Ramos (cell line): ENCODE measurements around the gene TIPIN.
"Not testable (repeated sequence)": the region's sequence is repeated elsewhere in the genome, so short reads cannot be mapped to it uniquely, and the experiment has no call there.

ENCODE experiments used
- in situ Hi-C: fragments of 300-500 bp; cut with MboI; formaldehyde crosslinking; loops from one replicate; pipeline ENCODE4 v1.14.3; 2022; ENCODE audit warnings: low sequenced_read_pairs; ENCODE audit not compliant: unreplicated experiment

Gene TIPIN, protein sequence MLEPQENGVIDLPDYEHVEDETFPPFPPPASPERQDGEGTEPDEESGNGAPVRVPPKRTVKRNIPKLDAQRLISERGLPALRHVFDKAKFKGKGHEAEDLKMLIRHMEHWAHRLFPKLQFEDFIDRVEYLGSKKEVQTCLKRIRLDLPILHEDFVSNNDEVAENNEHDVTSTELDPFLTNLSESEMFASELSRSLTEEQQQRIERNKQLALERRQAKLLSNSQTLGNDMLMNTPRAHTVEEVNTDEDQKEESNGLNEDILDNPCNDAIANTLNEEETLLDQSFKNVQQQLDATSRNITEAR

DNA sequence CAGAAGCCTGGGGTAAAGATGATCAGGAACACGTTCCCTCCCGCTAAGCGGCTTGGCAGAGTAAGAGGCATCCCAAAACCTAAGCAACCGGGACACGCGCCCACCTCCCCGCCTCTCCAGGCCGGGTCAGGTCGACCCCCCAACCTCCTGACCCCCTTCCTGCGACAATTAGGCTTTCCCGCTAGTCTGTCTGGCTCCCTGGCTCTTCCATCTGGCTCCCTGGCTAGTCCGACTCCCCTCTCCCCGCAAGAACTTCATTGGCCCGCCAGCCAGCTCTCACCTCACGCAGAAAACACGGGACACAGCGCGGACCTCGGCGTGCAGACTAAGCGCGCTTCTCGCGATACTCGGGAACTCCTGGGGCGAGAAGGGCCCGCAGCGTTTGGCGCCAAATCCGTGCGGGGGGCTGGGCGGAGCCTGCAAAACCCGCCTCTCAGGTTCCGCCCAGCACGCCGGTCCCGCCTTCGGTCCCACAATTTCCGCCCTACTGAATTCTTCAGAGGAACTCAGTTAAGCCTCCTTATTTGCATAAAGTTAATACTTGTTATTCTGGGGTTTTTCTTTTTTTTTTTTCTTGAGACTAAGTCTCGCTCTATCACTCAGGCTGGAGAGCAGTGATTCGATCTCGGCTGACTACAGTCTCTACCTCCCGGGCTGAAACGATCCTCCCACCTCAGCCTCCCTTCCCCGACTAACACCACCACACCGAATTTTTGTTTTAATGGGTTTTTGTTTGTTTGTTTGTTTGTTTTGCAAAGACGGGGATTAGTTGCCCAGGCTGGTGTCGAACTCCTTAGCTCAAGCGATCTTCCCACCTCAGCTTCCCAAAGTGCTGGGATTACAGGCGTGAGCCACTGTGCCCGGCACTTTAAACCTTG is at the start of gene TIPIN:
Gene TIPIN, minus strand, starts transcription at position 327 of the 878 bp plus-strand sequence. CDS start 3,738 bp downstream, outside the sequence.
- in situ Hi-C loops, result loop anchor here (10.0 kb wide), 1 partner anchor 138 kb away; the partner anchor contains the start of gene SNAPC5

DNA sequence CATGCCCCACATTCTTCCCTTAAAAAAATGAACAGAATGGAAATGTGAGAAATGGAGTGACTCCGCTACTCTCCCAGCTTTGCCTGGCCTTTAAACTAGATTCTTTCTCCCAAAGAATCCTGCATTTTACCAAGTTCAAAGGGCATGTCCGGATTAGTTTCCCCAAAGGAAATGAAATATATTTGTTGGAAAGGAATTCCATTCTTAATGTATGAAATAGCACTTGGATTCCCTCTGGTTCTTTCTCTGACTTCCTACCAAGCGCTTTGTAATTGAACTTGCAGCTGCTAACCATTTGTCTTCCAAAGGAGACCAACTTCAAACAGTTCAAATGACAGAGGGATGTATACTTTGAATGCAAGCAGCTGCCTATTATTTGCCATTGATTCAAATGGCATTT is 49.1 kb upstream of the TIPIN start:
- in situ Hi-C loops, result no loop called here

DNA sequence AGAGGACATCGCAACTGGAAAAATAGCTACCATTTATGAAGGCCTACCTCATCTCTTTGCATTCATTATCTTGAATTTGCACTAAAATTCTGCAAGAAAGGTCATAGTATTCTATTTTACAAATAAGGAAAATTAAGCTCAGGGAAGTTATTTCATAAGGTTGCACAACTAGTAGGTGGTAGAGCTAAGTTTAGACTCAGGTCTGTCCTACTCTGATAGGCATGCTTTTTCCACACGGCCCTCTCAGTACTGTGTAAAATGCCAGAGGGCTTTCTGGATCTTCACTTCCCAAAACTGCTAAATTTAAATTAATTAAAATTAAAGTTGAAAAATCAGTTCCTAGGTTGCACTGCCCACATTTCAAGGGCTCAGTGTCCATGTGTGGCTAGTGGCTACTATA is 48.5 kb upstream of the TIPIN start:
- in situ Hi-C loops, result no loop called here

DNA sequence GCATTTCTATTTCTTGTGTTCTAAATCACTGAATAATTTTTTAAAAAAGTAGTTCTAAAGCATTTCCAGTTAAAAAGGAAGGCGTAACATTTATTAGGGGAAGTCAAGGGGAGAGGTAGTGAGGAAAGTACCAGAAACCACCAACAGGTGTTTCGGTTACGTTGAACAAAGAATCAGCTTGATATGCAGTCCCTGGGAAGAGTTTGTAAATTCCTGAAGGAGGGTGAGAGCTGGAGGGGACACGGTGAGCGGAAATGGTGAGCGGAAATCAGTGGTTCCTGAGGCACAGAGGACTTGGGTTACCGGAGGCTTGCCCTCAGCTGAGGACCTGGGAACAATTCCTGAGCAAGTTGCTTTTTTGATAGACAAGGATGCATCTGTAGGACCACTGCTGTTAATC is 48.0 kb upstream of the TIPIN start:
- in situ Hi-C loops, result no loop called here

DNA sequence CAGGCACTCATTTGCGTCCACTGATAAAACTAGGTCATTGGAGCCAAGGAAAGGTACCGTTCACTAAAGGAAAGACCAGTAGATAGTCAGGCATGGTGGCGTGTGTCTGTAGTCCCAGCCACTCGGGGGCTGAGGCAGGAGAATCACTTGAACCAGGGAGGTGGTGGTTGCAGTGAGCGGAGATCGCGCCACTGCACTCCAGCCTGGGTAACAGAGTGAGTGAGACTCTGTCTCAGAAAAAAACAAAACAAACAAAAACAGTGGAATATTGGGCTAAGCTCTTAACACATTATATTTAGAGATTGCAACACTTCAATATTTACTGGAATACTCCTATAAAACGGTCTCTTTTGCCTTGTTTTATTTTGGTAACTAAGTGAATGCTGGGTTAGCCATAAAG is 47.6 kb upstream of the TIPIN start:
- in situ Hi-C loops, result no loop called here

DNA sequence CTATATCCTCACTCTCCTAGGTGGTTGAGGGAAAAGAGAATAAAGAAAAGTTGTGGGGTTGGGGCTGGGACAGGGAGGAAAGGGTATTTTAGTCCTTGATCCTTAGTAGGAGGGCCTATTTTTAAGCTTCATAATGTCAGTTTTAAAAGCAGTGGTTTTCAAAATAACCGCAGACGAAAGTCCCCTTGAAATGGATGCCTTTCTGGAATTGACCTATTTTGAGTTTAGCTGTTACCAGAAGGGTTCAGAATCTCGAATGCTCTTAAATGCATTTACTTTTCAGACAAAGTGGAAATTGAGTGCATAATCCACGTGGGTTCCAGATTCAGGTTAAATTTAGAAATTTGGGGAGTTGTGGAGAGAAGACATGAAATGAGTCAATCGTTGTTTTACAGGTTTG is 46.8 kb upstream of the TIPIN start:
- in situ Hi-C loops, result no loop called here

DNA sequence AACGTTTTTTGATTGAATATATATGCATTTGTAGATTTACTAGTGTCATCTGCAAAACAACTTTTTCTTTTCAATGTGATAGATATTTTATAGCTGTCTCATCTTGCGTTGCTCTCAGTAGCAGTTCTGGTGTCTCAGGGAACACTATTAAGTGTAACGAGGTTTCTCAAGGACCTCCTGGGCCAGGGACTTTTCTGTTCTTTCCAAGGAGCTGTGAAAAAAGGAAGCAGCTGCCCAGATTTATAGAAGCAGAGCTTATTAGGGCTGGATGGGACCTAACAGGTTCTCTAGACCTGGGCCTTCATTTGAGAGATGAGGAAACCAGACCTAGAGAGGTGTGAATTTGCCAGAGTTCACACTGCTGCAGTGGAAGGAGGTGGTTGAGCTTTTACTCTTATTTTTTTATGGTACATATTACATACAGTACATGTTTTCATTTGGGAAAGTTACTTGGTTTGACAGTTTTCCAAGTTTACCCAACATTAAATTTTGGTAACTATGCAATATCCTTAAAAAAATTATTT is 46.3 kb upstream of the TIPIN start:
- in situ Hi-C loops, result no loop called here

DNA sequence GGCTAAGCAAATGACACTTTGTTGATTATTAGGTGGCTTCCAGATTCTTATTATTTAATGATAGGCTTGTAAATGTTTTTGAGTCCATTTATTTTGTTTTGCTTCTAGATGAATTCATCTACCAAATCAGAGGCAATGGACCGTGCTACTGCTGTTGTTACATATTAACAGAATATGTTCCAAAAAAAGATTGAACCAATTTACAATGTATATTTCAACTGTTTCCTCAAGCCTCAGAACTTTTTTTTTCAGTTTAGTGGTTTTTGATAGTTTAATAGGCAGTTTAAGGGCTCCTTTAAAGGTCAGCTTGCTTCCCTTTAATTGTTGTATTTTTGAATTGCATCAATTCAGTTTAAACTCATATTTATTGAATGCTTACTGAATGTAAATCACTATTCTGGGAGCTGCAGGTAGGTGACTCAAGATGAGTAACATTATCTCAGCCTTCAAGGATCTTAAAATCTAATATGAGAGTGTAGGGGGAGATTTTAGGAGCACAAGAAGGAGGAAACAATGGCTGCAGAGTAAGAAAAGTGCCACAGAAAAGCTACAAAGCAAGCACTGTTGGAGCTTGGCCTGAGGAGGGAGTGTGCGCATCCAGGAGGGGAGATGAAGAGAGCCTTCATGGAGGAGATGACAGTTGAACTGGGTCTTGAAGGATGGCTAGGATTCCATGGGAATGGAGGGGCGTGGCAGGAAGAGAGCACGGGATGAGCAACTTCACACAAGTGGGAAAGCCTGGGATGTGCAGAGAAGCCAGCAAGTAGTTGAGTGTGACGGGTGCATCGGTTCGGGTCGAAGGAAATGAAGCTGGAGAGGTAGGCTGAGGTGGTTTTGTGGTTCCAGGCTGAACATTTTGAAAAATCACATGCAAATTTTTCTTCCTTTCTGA is 44.9 kb upstream of the TIPIN start:
- in situ Hi-C loops, result no loop called here

DNA sequence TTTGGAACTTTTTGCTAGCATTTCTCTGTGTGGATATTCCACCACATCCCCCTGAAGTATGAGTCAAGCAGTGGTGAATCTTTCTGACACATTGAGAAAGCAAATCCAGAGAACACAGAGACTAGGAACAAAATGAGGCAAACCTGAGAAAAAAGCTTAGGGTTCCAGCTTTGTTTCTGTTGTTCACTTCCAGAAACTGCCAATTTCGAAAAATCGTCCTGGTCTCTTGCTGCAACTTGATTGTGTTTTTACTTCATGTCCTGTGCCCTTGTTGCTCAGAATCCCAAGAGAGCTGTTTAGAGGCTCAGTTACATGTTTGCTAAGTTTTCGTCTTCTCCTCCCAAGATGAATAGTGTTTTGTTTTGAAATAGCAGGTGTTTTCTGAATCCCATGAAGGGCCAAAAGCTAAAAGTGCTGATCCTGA is 43.9 kb upstream of the TIPIN start:
- in situ Hi-C loops, result no loop called here

DNA sequence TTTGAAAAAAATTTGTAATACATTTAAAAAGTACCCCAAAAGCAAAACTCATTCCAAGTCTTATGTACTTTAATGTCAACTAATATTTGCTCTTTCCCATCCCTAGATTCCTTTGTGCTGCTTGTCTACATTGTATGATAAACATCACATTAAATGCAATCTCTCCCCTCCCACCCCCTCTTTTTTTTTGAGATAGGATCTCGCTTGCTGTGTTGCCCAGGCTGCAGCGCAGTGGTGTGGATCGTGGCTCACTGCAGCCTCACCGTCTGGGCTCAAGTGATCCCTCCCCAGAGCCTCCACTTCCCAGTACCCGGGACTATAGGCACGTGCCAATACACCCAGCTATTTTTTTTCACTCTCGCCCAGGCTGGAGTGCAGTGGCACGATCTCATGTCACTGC is 42.8 kb upstream of the TIPIN start:
- in situ Hi-C loops, result no loop called here

DNA sequence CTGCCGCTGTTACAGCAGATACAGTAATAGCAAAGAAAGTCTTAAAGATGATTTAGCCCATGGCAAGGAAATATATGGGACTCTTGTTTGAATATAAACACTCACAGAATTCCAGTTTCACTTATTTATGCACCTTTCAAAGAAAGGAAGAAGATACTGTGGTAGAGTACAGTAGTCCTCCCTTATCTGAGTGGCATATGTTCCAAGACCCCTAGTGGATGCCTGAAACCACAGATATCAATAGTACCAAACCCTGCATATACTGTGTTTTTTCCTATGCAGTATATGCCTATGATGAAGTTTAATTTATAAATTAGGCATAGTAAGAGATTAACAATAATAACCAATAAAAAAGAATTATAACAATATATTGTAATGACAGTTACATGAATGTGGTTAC is 38.4 kb upstream of the TIPIN start:
- in situ Hi-C loops, result no loop called here

DNA sequence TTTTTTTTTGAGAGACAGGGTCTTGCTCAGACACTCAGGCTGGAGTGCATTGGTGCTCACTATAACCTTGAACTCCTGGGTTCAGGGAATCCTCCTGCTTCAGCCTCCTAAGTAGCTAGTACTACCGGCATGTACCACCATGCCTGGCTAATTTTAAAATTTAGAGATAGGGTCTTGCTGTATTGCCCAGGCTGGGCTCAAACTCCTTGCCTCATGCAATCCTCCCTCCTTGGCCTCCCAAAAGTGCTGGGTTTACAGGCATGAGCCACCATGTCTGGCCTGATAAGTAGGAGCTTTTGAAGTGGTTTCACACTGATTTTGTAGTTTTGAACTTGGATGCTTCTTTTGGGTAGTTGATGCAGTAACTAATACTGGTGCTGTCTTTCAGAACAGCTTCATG is 38.0 kb upstream of the TIPIN start:
- in situ Hi-C loops, result no loop called here

DNA sequence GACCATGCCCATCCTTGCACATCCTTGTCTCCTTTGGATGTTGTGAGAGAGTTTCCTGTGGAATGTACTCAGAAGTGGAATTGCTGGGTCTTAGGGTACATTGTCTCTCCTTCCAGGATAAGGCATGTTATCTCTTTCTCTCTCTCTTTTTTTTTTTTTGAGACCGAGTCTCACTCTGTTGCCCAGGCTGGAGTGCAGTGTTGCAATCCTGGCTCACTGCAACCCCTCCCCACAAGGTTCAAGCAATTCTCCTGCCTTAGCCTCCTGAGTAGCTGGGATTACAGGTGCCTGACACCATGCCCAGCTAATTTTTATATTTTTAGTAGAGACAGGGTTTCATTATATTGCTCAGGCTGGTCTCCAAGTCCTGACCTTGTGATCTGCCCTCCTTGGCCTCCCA is 36.6 kb upstream of the TIPIN start:
- in situ Hi-C loops, result not testable (repeated sequence)

DNA sequence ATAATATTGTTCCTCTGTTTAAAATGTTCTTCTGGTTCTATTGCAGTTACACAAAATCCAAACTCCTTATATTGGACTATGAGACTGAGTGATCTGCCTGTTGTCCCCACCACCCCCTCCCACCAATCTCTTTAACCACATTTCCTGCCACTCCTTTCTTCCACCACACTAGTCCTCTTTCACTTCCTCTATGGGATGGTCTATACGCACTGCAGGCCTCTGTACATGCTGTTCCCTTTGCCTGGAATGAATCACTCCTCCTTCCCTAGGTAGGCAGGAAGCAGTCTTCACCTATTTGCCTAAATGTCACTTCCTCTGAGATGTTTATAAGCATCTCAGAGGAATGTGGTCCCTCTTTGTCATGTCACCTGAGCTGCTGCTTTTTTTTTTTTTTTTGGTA is 34.2 kb upstream of the TIPIN start:
- in situ Hi-C loops, result no loop called here

DNA sequence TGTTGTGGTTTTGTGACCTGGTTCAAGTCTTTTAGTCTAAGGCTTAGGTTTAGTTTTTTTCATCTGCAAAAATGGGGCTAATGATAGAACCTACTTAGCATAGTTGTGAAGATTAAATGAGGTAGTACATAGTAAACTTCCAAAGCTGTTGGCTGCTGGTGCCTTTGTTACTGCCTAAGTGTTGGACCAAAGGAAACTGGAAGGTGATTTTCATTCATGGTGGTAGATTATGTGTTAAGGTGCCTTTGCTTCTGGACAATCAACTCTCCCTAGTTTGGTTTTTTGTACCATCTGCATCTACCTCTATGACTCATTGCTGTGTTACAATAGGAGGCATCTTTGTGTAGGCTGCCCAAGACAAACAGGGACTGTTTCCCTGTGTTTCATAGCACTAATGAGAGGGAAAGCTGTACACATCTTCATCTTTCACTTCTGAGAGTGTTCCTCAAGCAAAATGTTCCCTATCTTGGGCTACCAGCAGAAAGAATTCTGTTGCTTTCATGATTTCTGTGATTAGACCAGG is 33.4 kb upstream of the TIPIN start:
- in situ Hi-C loops, result no loop called here

DNA sequence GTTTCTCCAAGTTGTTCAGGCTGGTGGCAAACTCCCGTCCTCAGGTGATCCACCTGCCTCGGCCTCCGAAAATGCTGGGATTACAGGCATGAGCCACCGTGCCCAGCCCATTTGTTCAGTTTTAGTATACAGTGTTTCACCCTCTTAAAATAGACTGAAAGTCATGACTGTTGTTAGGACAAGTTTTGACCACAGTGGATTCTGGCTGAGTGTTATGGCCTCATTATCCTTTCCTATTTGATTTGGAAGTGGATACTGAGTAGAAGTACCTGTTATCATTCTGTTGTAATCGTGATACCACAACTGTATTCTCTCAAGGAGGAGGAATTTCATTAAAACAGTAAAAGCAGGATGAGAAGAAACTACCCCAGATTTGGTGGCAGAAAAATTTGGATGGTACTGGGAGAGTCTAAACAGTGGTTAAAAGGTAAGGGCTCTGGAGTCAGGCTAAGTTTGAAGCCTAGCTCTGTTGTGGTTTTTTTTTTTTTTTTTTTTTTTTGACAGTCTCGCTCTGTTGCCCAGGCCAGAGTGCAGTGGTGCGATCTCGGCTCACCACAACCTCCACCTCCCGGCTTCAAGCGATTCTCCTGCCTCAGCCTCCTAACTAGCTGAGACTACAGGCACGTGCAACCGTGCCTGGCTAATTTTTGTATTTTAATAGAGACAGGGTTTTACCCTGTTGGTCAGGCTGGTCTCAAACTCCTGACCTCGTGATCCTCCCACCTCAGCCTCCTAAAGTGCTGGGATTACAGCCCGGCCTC is 32.8 kb upstream of the TIPIN start:
- in situ Hi-C loops, result no loop called here

DNA sequence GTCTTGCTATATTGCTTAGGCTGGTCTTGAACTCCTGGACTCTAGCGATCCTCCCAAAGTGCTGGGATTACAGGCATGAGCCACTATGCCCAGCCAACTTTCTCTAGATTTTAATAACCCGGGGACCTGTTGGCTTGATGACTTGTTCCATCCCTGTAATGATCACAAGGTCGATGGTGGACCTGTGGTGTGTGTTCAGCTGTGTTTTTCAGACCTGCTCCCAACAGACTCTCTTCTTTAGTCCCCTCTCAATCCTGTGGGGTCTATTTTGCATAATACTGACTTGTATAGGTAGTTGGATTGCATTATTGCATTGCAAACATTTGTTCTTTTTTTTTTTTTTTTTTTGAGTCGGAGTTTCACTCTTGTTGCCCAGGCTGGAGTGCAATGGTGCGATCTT is 32.1 kb upstream of the TIPIN start:
- in situ Hi-C loops, result no loop called here

DNA sequence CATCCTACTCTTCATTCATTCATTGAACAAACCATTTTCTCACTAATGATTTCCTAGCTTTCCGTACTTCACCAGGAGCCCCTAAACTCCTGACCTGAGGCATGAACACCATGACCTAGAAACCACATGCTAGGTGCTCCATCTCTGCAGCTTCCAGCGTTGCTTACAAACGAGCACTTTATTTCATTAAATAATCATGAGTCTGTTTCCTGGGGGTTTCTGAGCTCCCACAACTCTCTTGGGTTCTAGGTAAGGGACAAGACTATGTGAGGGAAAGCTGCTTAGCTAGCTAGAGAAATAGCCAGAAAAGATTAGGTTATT is 31.5 kb upstream of the TIPIN start:
- in situ Hi-C loops, result no loop called here

DNA sequence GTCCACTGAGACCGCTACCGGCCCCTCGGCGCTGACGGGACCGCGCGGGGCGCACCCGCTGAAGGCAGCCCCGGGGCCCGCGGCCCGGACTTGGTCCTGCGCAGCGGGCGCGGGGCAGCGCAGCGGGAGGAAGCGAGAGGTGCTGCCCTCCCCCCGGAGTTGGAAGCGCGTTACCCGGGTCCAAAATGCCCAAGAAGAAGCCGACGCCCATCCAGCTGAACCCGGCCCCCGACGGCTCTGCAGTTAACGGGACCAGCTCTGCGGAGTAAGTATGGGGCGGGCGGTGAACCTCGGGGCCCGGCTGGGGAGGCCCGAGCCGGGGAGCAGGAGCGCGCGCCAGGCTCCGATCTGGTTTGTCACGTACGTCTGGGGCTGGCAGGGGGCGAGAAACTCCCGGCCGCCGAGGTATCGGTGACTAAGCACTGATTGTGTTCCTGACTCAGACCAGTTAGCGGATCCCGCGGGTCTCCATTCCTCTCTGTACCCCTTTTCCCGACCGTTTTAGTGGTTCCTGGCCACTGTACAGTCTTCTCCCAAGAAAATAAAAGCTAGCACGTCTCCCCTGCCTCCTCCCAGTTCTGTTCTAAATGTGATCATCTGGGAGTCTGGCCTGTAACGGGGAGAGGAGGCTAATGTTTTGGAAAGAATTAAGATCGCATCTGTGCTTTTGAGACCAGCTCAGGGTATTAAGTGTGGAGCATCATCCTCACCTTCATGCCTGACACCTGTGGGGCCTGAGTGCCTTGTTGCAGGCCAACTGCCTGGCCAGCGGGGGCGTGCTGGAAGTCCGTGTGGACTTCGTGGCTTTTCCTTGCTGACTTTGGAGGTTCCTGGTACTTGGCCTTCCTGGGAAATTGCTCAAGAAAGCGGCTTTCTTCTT is 30.9 kb upstream of the TIPIN start:
- in situ Hi-C loops, result no loop called here
